ENCODE measurements around the gene PPP1R37. TPM values are rescaled to one million over a fixed set of nuclear protein-coding genes. Genes with fewer than 3 reads are reported as not detected.

The PPP1R37 gene
- total and polyA plus RNA-seq, 2 experiments from 2014 or later: 14.0 to 30.8 TPM

- Histone ChIP-seq H3K9me2 (replicated peaks; ENCODE audit: insufficient read depth) (no peaks in the 10 kb centered on the region), H3K27me3 (no peaks in the 10 kb centered on the region), H3K36me3 (replicated peaks; ENCODE audit: insufficient read depth, low read depth) (no peaks in the 10 kb centered on the region), H3K4me2 (no peak overlapping the region), H4K20me1 (ENCODE audit: insufficient read depth, poor library complexity, severe bottlenecking) (no peaks in the 10 kb centered on the region), H2AFZ (no peak overlapping the region), H3K79me2 (peaks cover 63% of the 10 kb centered on the region), H3K4me3 (no peak overlapping the region), H3K4me1 (ENCODE audit: insufficient read depth) (no peaks in the 10 kb centered on the region), H3K27ac (no peak overlapping the region), H3K9me3 (ENCODE audit: low read depth) (no peaks in the 10 kb centered on the region)
- WGBS (ENCODE audit: low lambda C conversion rate, missing lambda C conversion rate): 93% methylated on average over 5 of the region's 5 CpGs
- no peak for TF ChIP-seq EZH2phosphoT487 (IDR thresholded peaks at IDR 0.05; ENCODE audit: low read depth, severe bottlenecking, unreplicated experiment)
- no peak for TF ChIP-seq EZH2 (IDR thresholded peaks at IDR 0.05; ENCODE audit: borderline replicate concordance)
- no peak for TF ChIP-seq CTCF (IDR thresholded peaks at IDR 0.05; ENCODE audit: poor library complexity)
- no peak for DNase-seq (ENCODE audit: low spot score)
Observed at GRCh38 chr19:45082170-45082569, 10.8 kb upstream of the PPP1R37 start.

- Histone ChIP-seq H2AFZ (no peak overlapping the region), H3K4me3 (no peak overlapping the region), H4K20me1 (ENCODE audit: insufficient read depth, poor library complexity, severe bottlenecking) (no peaks in the 10 kb centered on the region), H3K4me1 (ENCODE audit: insufficient read depth) (no peaks in the 10 kb centered on the region), H3K4me2 (no peak overlapping the region), H3K9me3 (ENCODE audit: low read depth) (no peaks in the 10 kb centered on the region), H3K9me2 (replicated peaks; ENCODE audit: insufficient read depth) (no peaks in the 10 kb centered on the region), H3K79me2 (peaks cover 45% of the 10 kb centered on the region), H3K36me3 (replicated peaks; ENCODE audit: insufficient read depth, low read depth) (no peaks in the 10 kb centered on the region), H3K27me3 (no peaks in the 10 kb centered on the region), H3K27ac (no peak overlapping the region)
- TF ChIP-seq EZH2 (IDR thresholded peaks at IDR 0.05; ENCODE audit: borderline replicate concordance) (no peak), EZH2phosphoT487 (IDR thresholded peaks at IDR 0.05; ENCODE audit: low read depth, severe bottlenecking, unreplicated experiment) (no peak), CTCF (IDR thresholded peaks at IDR 0.05; ENCODE audit: poor library complexity) (no peak)
- no peak for DNase-seq (ENCODE audit: low spot score)
- WGBS (ENCODE audit: low lambda C conversion rate, missing lambda C conversion rate): 95% methylated on average over 4 of the region's 4 CpGs
Observed at GRCh38 chr19:45086480-45086879, 6.5 kb upstream of the PPP1R37 start.

GRCh38 chr19:45087531-45087930, 5.4 kb upstream of the PPP1R37 start:
- H3K27ac ChIP-seq: no peak overlapping the region
- WGBS (ENCODE audit: low lambda C conversion rate, missing lambda C conversion rate): 95% methylated on average over 11 of the region's 11 CpGs
- no peak overlapping the region for H3K4me2 ChIP-seq
- DNase-seq (ENCODE audit: low spot score): no peak
- no peaks in the 10 kb centered on the region for H4K20me1 ChIP-seq (ENCODE audit: insufficient read depth, poor library complexity, severe bottlenecking)
- H3K9me3 ChIP-seq (ENCODE audit: low read depth): no peaks in the 10 kb centered on the region
- TF ChIP-seq EZH2phosphoT487 (IDR thresholded peaks at IDR 0.05; ENCODE audit: low read depth, severe bottlenecking, unreplicated experiment): no peak
- TF ChIP-seq EZH2 (IDR thresholded peaks at IDR 0.05; ENCODE audit: borderline replicate concordance): no peak
- no peak for TF ChIP-seq CTCF (IDR thresholded peaks at IDR 0.05; ENCODE audit: poor library complexity)
- no peaks in the 10 kb centered on the region for H3K9me2 ChIP-seq (replicated peaks; ENCODE audit: insufficient read depth)
- no peaks in the 10 kb centered on the region for H3K4me1 ChIP-seq (ENCODE audit: insufficient read depth)
- H3K36me3 ChIP-seq (replicated peaks; ENCODE audit: insufficient read depth, low read depth): no peaks in the 10 kb centered on the region
- H2AFZ ChIP-seq: no peak overlapping the region
- H3K27me3 ChIP-seq: no peaks in the 10 kb centered on the region
- no peak overlapping the region for H3K4me3 ChIP-seq
- H3K79me2 ChIP-seq: peaks cover 35% of the 10 kb centered on the region

GRCh38 chr19:45090034-45090433, 2.9 kb upstream of the PPP1R37 start:
- peaks cover 5% of the 10 kb centered on the region for H4K20me1 ChIP-seq (ENCODE audit: insufficient read depth, poor library complexity, severe bottlenecking)
- no peak overlapping the region for H3K27ac ChIP-seq
- H3K79me2 ChIP-seq: peaks cover 38% of the 10 kb centered on the region
- 89% methylated on average over 17 of the region's 17 CpGs for WGBS (ENCODE audit: low lambda C conversion rate, missing lambda C conversion rate)
- H3K9me2 ChIP-seq (replicated peaks; ENCODE audit: insufficient read depth): no peaks in the 10 kb centered on the region
- no peak overlapping the region for H3K4me3 ChIP-seq
- no peak overlapping the region for H2AFZ ChIP-seq
- TF ChIP-seq CTCF (IDR thresholded peaks at IDR 0.05; ENCODE audit: poor library complexity): no peak
- TF ChIP-seq EZH2phosphoT487 (IDR thresholded peaks at IDR 0.05; ENCODE audit: low read depth, severe bottlenecking, unreplicated experiment): no peak
- no peak for TF ChIP-seq EZH2 (IDR thresholded peaks at IDR 0.05; ENCODE audit: borderline replicate concordance)
- no peaks in the 10 kb centered on the region for H3K9me3 ChIP-seq (ENCODE audit: low read depth)
- no peak overlapping the region for H3K4me2 ChIP-seq
- peaks cover 9% of the 10 kb centered on the region for H3K4me1 ChIP-seq (ENCODE audit: insufficient read depth)
- no peaks in the 10 kb centered on the region for H3K36me3 ChIP-seq (replicated peaks; ENCODE audit: insufficient read depth, low read depth)
- no peaks in the 10 kb centered on the region for H3K27me3 ChIP-seq
- no peak for DNase-seq (ENCODE audit: low spot score)
